ENCODE results near the gene SCUBE1.

- TF ChIP-seq POLR2AphosphoS5 (IDR thresholded peaks at IDR 0.05) (no peak), CTCF (IDR thresholded peaks at IDR 0.05) (no peak), POLR2A (IDR thresholded peaks at IDR 0.05) (no peak)
Observed at GRCh38 chr22:43241699-43242386, 101.3 kb downstream of the SCUBE1 start.
